HEK293 (cell line): Measurements from ENCODE around the gene ABHD11.

Experiments
- CTCF ChIP-seq: fragments of 450-650 bp; formaldehyde crosslinking; IDR thresholded peaks from 2 replicates; pipeline ENCODE4 v1.5.1; 2016; ENCODE audit warnings: missing biosample characterization, missing genetic modification characterization
- GLI2 ChIP-seq: fragments of 450-650 bp; formaldehyde crosslinking; IDR thresholded peaks from 2 replicates; pipeline ENCODE4; 2017; ENCODE audit warnings: missing biosample characterization, missing genetic modification characterization, low read depth, borderline replicate concordance
- SALL2 ChIP-seq: fragments of 450-650 bp; formaldehyde crosslinking; IDR thresholded peaks from 2 replicates; pipeline ENCODE4 v1.5.0; 2017; ENCODE audit warnings: missing biosample characterization, mild to moderate bottlenecking, missing genetic modification characterization, borderline replicate concordance
- TCF7L2 ChIP-seq: IDR thresholded peaks from 2 replicates; pipeline ENCODE4 v1.6.1; 2011; ENCODE audit warnings: low read depth, mild to moderate bottlenecking, inconsistent platforms, low read length, moderate library complexity, borderline replicate concordance
- ZBTB11 ChIP-seq: fragments of 450-650 bp; formaldehyde crosslinking; conservative IDR thresholded peaks from 2 replicates; pipeline ENCODE4 v1.5.1; 2016; ENCODE audit warnings: low read depth, missing biosample characterization, missing genetic modification characterization
- ZBTB21 ChIP-seq: fragments of 450-650 bp; formaldehyde crosslinking; IDR thresholded peaks from 2 replicates; pipeline ENCODE4 v1.5.1; 2017; ENCODE audit warnings: missing biosample characterization, missing genetic modification characterization
- ZNF146 ChIP-seq: fragments of 450-650 bp; formaldehyde crosslinking; IDR thresholded peaks from 2 replicates; pipeline ENCODE4 v1.5.1; 2016; ENCODE audit warnings: missing biosample characterization, missing genetic modification characterization
- ZNF2 ChIP-seq: fragments of 450-650 bp; formaldehyde crosslinking; IDR thresholded peaks from 2 replicates; pipeline ENCODE4 v1.5.1; 2016; ENCODE audit warnings: missing biosample characterization, missing genetic modification characterization
- ZNF248 ChIP-seq: fragments of 450-650 bp; formaldehyde crosslinking; IDR thresholded peaks from 2 replicates; pipeline ENCODE4 v1.5.1; 2017; ENCODE audit warnings: missing biosample characterization, missing genetic modification characterization
- ZNF266 ChIP-seq: fragments of 450-650 bp; formaldehyde crosslinking; IDR thresholded peaks from 2 replicates; pipeline ENCODE4 v1.5.1; 2016; ENCODE audit warnings: missing biosample characterization, missing genetic modification characterization, low read depth
- ZNF311 ChIP-seq: fragments of 450-650 bp; formaldehyde crosslinking; IDR thresholded peaks from 2 replicates; pipeline ENCODE4 v1.5.1; 2017; ENCODE audit warnings: missing biosample characterization, missing genetic modification characterization, borderline replicate concordance
- ZNF37A ChIP-seq: fragments of 450-650 bp; IDR thresholded peaks from 2 replicates; pipeline ENCODE4 v1.5.1; 2018; ENCODE audit warnings: missing biosample characterization, missing genetic modification characterization

- TF ChIP-seq ZNF146: no peak
- no peak for TF ChIP-seq ZBTB21 (tag by site-specific recombination)
- no peak for TF ChIP-seq SALL2 (tag by site-specific recombination)
- no peak for TF ChIP-seq CTCF (tag by site-specific recombination)
- TF ChIP-seq TCF7L2: no peak
- TF ChIP-seq ZNF37A (tag by site-specific recombination): no peak
- no peak for TF ChIP-seq ZNF311 (tag by site-specific recombination)
- TF ChIP-seq ZBTB11 (tag by site-specific recombination): no peak
- TF ChIP-seq ZNF266 (tag by site-specific recombination): no peak
- TF ChIP-seq ZNF248 (tag by site-specific recombination): no peak
- no peak for TF ChIP-seq ZNF2 (tag by site-specific recombination)
- no peak for TF ChIP-seq GLI2 (tag by site-specific recombination)
These were observed 40.2 kb downstream of the ABHD11 start for GRCh38 chr7:73698410-73698809.
